GM12864 (cell line): Measurements from ENCODE around the gene ARL4C.

Source experiments
- DNase-seq: peaks from one replicate; pipeline ENCODE4 v3.0.0-alpha.2; 2011; ENCODE audit warnings: low read depth
- H3K4me3 ChIP-seq: 2 replicates; pipeline ENCODE4 v1.5.1; 2011; ENCODE audit warnings: mild to moderate bottlenecking, low read depth, low read length, control low read depth
- TF ChIP-seq, protein P1 (sequence below): IDR thresholded peaks from 2 replicates; pipeline ENCODE4 v1.5.1; 2011; ENCODE audit warnings: low read depth, mild to moderate bottlenecking, moderate library complexity, low read length, control low read depth, inconsistent platforms; ENCODE audit errors: missing control alignments

Gene ARL4C

DNA sequence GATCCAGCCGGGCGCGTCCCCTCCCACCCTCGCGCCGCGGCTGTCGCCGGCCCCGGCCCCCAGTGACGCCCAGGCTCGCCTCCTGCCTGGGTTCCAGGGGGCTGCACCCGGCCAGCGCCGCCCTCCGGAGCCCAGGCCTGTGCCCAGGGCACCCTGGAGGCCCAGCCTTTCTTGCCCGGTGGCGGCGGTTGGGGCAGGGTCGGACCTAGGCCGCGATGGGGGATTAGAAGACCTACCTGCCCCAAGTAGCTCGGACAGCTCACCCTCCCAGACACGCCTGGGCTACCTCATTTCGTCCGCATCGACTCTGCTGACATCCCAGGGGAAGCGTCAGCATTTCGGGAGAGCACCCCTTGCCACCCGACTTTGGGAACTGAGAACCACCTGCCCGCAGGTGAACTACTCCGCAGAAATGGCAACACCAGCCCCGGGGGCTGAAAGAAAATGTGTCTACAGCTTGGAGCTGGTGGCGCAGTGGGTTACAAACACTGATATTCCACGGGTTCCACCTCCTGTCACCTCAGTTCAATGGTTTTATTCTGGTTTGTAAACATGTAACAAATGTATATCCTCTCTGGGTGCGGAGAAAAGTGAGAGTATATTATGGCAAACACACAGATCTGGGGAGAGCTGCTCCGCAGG is 834 bp upstream of the ARL4C start:
- TF ChIP-seq, protein P1, sequence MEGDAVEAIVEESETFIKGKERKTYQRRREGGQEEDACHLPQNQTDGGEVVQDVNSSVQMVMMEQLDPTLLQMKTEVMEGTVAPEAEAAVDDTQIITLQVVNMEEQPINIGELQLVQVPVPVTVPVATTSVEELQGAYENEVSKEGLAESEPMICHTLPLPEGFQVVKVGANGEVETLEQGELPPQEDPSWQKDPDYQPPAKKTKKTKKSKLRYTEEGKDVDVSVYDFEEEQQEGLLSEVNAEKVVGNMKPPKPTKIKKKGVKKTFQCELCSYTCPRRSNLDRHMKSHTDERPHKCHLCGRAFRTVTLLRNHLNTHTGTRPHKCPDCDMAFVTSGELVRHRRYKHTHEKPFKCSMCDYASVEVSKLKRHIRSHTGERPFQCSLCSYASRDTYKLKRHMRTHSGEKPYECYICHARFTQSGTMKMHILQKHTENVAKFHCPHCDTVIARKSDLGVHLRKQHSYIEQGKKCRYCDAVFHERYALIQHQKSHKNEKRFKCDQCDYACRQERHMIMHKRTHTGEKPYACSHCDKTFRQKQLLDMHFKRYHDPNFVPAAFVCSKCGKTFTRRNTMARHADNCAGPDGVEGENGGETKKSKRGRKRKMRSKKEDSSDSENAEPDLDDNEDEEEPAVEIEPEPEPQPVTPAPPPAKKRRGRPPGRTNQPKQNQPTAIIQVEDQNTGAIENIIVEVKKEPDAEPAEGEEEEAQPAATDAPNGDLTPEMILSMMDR: no peak
- no peak for DNase-seq
- H3K4me3 ChIP-seq: no peak overlapping the region; the same call in 1 of the 2 replicates

DNA sequence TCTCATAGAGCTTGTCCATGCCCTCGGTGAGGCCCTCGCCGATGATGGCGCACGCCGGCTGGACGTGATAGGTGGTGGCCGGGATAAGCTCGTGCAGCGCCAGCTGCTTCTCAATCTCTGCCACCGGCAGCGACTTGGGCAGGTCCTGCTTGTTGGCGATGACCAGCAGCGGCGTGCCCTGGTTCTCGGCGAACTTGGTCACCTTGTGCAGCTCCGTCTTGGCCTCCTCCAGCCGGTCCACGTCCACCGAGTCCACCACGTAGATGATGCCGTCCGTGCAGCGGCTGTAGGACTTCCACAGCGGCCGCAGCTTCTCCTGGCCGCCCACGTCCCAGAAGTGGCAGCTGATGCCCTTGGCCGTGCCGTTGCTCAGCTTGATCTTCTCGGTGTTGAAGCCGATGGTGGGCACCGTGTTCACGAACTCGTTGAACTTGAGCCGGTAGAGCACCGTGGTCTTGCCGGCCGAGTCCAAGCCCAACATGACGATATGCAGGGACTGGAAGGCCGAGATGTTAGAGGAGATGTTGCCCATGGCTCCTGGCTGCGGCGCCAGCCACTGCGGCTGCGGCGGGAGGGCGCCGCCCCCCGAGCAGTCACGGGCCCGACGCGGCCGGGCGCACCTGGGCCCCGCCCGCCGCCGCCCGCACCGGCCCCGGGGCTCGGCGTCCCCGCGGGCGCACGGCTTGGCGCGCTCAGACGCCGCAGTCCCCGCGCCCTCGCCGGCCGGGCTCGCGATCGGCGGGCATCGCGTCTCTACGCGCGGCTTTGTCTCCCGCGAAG is 636 bp downstream of the ARL4C start:
- DNase-seq: no peak
- peak overlapping the region; percentile 79 for H3K4me3 ChIP-seq
- TF ChIP-seq, protein P1: no peak

DNA sequence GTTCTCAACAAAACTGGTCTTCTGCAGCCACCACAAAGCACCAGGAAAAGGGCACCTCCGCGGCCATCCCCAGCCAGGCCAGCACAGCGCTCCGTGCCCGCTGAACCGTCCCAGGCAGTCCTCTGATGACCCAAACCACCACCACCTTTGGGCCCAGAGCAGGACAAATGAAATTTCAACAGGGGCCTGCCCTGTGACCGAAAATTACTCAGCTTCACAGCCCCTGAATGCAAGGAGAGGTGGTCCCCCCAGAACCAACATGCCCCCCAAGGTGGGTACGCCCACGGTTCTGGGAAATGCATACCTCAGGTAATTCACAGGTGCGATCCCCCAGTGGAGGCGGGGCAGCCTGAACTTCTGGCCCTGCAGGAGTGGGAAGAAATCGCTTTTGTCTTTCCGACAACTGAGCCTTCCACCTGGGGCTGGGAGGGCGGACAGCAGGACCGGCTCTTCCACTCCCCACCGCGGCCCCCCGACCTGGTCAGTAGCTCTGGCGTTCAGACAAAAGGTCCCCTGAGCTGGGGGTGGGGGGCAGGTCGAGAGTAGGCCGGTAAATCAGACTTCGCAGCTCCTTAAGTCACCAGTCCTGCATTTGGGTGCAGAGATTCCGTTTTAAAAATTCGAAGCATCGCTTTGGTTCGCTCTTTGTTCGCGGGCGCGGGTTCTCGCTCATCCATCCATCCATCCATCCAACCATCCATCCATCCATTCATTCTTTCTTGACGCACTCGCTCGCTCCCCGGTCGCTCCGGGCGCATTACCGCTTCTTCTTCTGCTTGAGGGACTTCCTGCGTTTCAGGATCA is 1.4 kb downstream of the ARL4C start:
- TF ChIP-seq, protein P1: no peak
- H3K4me3 ChIP-seq: peak overlapping the region; percentile 79
- no peak for DNase-seq

DNA sequence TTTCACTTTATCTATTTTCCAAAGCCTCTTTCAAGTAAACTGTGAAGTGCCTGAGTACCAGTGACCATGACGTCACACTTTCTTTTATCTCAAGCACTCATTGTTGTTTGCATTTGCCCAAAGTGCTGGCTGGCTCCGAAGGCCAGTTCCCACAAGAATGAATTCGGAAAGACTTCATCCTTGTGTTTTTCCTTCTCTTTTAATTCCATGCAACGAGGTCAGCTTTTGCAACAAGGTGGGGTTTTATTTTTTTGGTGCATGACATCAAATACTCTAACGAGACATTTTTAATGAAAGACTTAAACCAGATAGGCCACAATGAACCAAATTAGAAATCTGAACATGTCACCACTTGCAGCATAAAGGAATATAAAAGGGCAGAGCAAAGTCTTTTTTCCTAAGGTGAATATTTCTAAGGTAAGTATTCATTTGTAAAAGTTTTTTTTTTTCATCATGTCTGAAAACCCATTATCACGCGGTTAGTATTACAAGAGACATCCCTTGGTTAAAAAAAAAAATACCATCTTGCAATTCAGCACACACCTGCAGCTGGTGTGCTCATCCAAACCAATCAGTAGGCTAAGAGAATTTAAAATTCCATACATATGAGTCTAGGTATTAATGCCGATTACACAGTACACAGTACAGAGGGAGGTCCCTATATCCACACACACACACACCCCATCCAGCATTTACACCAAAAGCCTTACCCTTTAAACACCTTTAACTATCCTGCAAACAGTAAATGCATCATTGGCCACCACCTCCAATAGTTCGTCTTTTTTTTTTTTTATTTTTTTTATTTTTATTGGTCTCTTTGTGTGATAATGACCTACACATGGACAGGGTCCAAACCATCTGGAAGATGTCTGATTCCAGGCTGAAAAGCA is 2.3 kb downstream of the ARL4C start:
- DNase-seq: no peak
- peak overlapping the region; percentile 79 for H3K4me3 ChIP-seq

DNA sequence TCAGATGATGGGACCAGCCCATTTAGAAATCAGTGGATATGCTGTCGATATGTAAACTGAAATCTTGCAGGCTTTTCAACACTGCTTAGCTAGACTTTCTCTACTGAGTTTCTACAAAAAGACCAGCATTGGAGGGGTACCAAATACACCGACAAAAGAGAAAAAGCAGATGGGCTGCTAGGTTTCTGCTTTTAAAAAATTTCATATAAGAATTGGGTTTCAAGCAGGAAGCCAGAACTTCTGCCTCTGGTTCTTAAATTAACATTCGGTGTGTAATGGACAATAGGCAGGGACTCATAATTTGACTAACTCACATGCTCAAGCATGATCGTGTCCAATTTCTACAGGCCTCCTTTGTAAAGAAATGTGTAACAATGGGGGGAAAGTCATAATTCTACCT is 3.1 kb downstream of the ARL4C start:
- no peak for DNase-seq
- TF ChIP-seq, protein P1: no peak
- H3K4me3 ChIP-seq: peak overlapping the region; percentile 79

More for the DNA sequence above, 2.3 kb downstream of the ARL4C start:
- TF ChIP-seq, protein P1: no peak
